Osteocyte (in vitro differentiated cells): ENCODE data around the gene SPTBN1. TPM values are rescaled to one million over a fixed set of nuclear protein-coding genes. Genes with fewer than 3 reads are reported as not detected.

Source experiments
- DNase-seq: peaks from one replicate; pipeline ENCODE4 v3.0.0; 2021; ENCODE audit warnings: mixed read lengths; ENCODE audit not compliant: unreplicated experiment; ENCODE audit errors: extremely low spot score
- H3K27ac Mint-ChIP-seq: one replicate; pipeline ENCODE4 v1.8.0; 2021; ENCODE audit warnings: mild to moderate bottlenecking, mixed read lengths; ENCODE audit not compliant: unreplicated experiment
- H3K27me3 Mint-ChIP-seq: one replicate; pipeline ENCODE4 v1.8.0; 2021; ENCODE audit warnings: mixed read lengths; ENCODE audit not compliant: unreplicated experiment
- H3K36me3 Mint-ChIP-seq: one replicate; pipeline ENCODE4 v1.8.0; 2021; ENCODE audit warnings: mixed read lengths; ENCODE audit not compliant: unreplicated experiment
- H3K4me1 Mint-ChIP-seq: one replicate; pipeline ENCODE4 v1.8.0; 2021; ENCODE audit warnings: mixed read lengths; ENCODE audit not compliant: unreplicated experiment
- H3K4me3 Mint-ChIP-seq: one replicate; pipeline ENCODE4 v1.8.0; 2021; ENCODE audit warnings: mild to moderate bottlenecking, moderate library complexity, mixed read lengths; ENCODE audit not compliant: unreplicated experiment
- H3K9me3 Mint-ChIP-seq: one replicate; pipeline ENCODE4 v1.8.0; 2021; ENCODE audit warnings: mixed read lengths; ENCODE audit not compliant: unreplicated experiment
- CTCF ChIP-seq: fragments of 200-600 bp; sonication (generic); IDR thresholded peaks from 2 replicates; pipeline ENCODE4 v1.5.0; 2021; ENCODE audit warnings: antibody characterized with exemption, mild to moderate bottlenecking, moderate library complexity
- total RNA-seq: library from RNA; stranded (reverse); gene quantifications from 2 replicates; pipeline ENCODE4 v1.2.1, GENCODE V29; 2021

The SPTBN1 gene
- total RNA-seq, 1 donor from 2014 or later, result 248 TPM

- Mint-ChIP-seq H3K27ac (no peak overlapping the region), H3K4me1 (peaks cover 21% of the 10 kb centered on the region), H3K27me3 (no peaks in the 10 kb centered on the region), H3K36me3 (peaks cover 64% of the 10 kb centered on the region), H3K9me3 (no peaks in the 10 kb centered on the region), H3K4me3 (no peak overlapping the region)
- no peak for TF ChIP-seq CTCF
- DNase-seq, result no peak
These were observed 184.9 kb downstream of the SPTBN1 start for GRCh38 chr2:54640834-54641540.

GRCh38 chr2:54641988-54642387 is 185.9 kb downstream of the SPTBN1 start:
- TF ChIP-seq CTCF, result no peak
- H3K27me3 Mint-ChIP-seq, result no peaks in the 10 kb centered on the region
- peak overlapping the region; percentile 8 for H3K27ac Mint-ChIP-seq
- no peak overlapping the region for H3K4me3 Mint-ChIP-seq
- no peaks in the 10 kb centered on the region for H3K9me3 Mint-ChIP-seq
- H3K36me3 Mint-ChIP-seq, result peaks cover 69% of the 10 kb centered on the region
- DNase-seq, result no peak
- H3K4me1 Mint-ChIP-seq, result peaks cover 16% of the 10 kb centered on the region

- Mint-ChIP-seq H3K27ac (peak overlapping the region; percentile 46), H3K36me3 (peaks cover 70% of the 10 kb centered on the region)
These were observed 186.7 kb downstream of the SPTBN1 start for GRCh38 chr2:54642677-54643430.

GRCh38 chr2:54644236-54644635 is 188.1 kb downstream of the SPTBN1 start:
- Mint-ChIP-seq H3K27ac (no peak overlapping the region), H3K9me3 (no peaks in the 10 kb centered on the region), H3K36me3 (peaks cover 66% of the 10 kb centered on the region), H3K27me3 (no peaks in the 10 kb centered on the region), H3K4me1 (peaks cover 7% of the 10 kb centered on the region), H3K4me3 (no peak overlapping the region)
- DNase-seq, result no peak
- TF ChIP-seq CTCF, result no peak

More at GRCh38 chr2:54642677-54643430, 186.7 kb downstream of the SPTBN1 start:
- Mint-ChIP-seq H3K9me3 (no peaks in the 10 kb centered on the region), H3K4me3 (no peak overlapping the region), H3K27me3 (no peaks in the 10 kb centered on the region), H3K4me1 (peaks cover 11% of the 10 kb centered on the region)
- no peak for DNase-seq
- TF ChIP-seq CTCF, result no peak
